ENCODE data around the gene WDR12.

- TF ChIP-seq, protein P1, sequence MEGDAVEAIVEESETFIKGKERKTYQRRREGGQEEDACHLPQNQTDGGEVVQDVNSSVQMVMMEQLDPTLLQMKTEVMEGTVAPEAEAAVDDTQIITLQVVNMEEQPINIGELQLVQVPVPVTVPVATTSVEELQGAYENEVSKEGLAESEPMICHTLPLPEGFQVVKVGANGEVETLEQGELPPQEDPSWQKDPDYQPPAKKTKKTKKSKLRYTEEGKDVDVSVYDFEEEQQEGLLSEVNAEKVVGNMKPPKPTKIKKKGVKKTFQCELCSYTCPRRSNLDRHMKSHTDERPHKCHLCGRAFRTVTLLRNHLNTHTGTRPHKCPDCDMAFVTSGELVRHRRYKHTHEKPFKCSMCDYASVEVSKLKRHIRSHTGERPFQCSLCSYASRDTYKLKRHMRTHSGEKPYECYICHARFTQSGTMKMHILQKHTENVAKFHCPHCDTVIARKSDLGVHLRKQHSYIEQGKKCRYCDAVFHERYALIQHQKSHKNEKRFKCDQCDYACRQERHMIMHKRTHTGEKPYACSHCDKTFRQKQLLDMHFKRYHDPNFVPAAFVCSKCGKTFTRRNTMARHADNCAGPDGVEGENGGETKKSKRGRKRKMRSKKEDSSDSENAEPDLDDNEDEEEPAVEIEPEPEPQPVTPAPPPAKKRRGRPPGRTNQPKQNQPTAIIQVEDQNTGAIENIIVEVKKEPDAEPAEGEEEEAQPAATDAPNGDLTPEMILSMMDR (IDR thresholded peaks at IDR 0.05), result no peak
- TF ChIP-seq POLR2A (IDR thresholded peaks at IDR 0.05) (peak; percentile 53 to 55), EP300 (IDR thresholded peaks at IDR 0.05) (no peak), POLR2AphosphoS5 (IDR thresholded peaks at IDR 0.05) (peak; percentile 62 to 82 (median 75))
These were observed at the start of gene WDR12, which contains the start of gene CARF for GRCh38 chr2:202911512-202912341.
